ENCODE measurements around the gene WWOX.

GRCh38 chr16:78884204-78884603 lies 784.8 kb downstream of the WWOX start:
- TF ChIP-seq CTCF (IDR thresholded peaks at IDR 0.05; ENCODE audit: control extremely low read depth in 1 of 3, insufficient read depth in 1 of 3, low read depth in 1 of 3, low read length in 3 of 3) (no peak), MAFK (IDR thresholded peaks at IDR 0.05; ENCODE audit: low read depth, low read length) (no peak), SAP30 (IDR thresholded peaks at IDR 0.05; ENCODE audit: insufficient read depth, insufficient replicate concordance, low read length) (no peak), SUZ12 (IDR thresholded peaks at IDR 0.05; ENCODE audit: low read length) (no peak), EP300 (IDR thresholded peaks at IDR 0.05; ENCODE audit: borderline replicate concordance in 1 of 2, low read depth in 2 of 2, low read length in 2 of 2) (no peak), CEBPB (IDR thresholded peaks at IDR 0.05; ENCODE audit: low read depth, low read length) (no peak), EGR1 (IDR thresholded peaks at IDR 0.05; ENCODE audit: borderline replicate concordance, low read depth, low read length) (no peak), MAX (IDR thresholded peaks at IDR 0.05) (no peak), BCL11A (IDR thresholded peaks at IDR 0.05; ENCODE audit: low read depth in 2 of 2, low read length in 2 of 2) (no peak), POLR2A (IDR thresholded peaks at IDR 0.05; ENCODE audit: control extremely low read depth in 1 of 2, low read depth in 2 of 2, low read length in 2 of 2) (no peak)

All from H1 (cell line).